ENCODE measurements around the gene PTGER4. TPM values are rescaled to one million over a fixed set of nuclear protein-coding genes. Genes with fewer than 3 reads are reported as not detected.

Gene PTGER4
- total RNA-seq, 1 donor = 323 TPM

Small RNA genes within 50 kb of the gene (small RNA-seq; reads per million reads assigned to genes)
- not detected for gene RF00092

Other genes with a start within 250 kb of the PTGER4 start
- gene TTC33, start 76.0 kb downstream of the PTGER4 start, total RNA-seq = 3.8 TPM
- 27.5 TPM for gene PRKAA1, start 118.5 kb downstream of the PTGER4 start, total RNA-seq
- 101 TPM for gene RPL37, start 155.3 kb downstream of the PTGER4 start, total RNA-seq
- gene CARD6, start 161.5 kb downstream of the PTGER4 start, total RNA-seq = 4.3 TPM
- not detected for gene C7, start 229.6 kb downstream of the PTGER4 start, total RNA-seq